Measurements from ENCODE around the gene NSD2.
"Not testable (repeated sequence)": the region's sequence is repeated elsewhere in the genome, so short reads cannot be mapped to it uniquely, and the experiment has no call there.

NSD2 gene

GRCh38 chr4:2008921-2009650, 137.9 kb downstream of the NSD2 start, which contains the start of gene NELFA:
TSS of gene NELFA (minus strand) at chr4:2008974. CDS start at chr4:2008959, 15 bp downstream.
- peak; percentile 92 for DNase-seq

- DNase-seq: peak; percentile 30
Observed at GRCh38 chr4:2009651-2010233, 138.5 kb downstream of the NSD2 start.

- DNase-seq: no peak
Observed at GRCh38 chr4:2011583-2011982, 140.4 kb downstream of the NSD2 start.

GRCh38 chr4:2015008-2015407, 143.8 kb downstream of the NSD2 start:
- no peak for DNase-seq

- not testable (repeated sequence) for DNase-seq
Observed at GRCh38 chr4:2021358-2022018, 150.3 kb downstream of the NSD2 start.

- DNase-seq: no peak
Observed at GRCh38 chr4:2024683-2025082, 153.5 kb downstream of the NSD2 start.

- no peak for DNase-seq
Observed at GRCh38 chr4:2025817-2026216, 154.6 kb downstream of the NSD2 start.

- DNase-seq: not testable (repeated sequence)
Observed at GRCh38 chr4:2027120-2027519, 155.9 kb downstream of the NSD2 start.

GRCh38 chr4:2031161-2031560, 160.0 kb downstream of the NSD2 start:
- DNase-seq: not testable (repeated sequence)

Measured in fibroblast of skin of right quadriceps (primary cell).